Panc1 (cell line): Measurements from ENCODE around the gene SAPCD1. TPM values are rescaled to one million over a fixed set of nuclear protein-coding genes. Genes with fewer than 3 reads are reported as not detected.

Experiments
- ATAC-seq: fragments of 200-7000 bp; cut with Tn5 transposase; 2 replicates; pipeline ENCODE4 v1.9.1; 2020; ENCODE audit warnings: mild to moderate bottlenecking, moderate library complexity
- Bru-seq: library from RNA; stranded (reverse); fragments of 400-500 nt; gene quantifications from one replicate; lab custom pipeline; 2021; lab: Mats Ljungman, UMichigan
- BruChase-seq, 2 experiments: library from RNA; stranded (reverse); fragments of 400-500 nt; gene quantifications; one replicate each; lab custom pipeline; 2021; lab: Mats Ljungman, UMichigan
- BruUV-seq: library from RNA; stranded (reverse); fragments of 400-500 nt; replicated peaks from 2 replicates; lab custom pipeline; 2021; lab: Mats Ljungman, UMichigan
- CTCF ChIA-PET: fragments of 300-600 bp; sonication (Branson Sonifier 250); formaldehyde crosslinking; loops from one replicate; lab custom pipeline; 2022; ENCODE audit warnings: antibody characterized with exemption; lab: Charles Lee
- POLR2A ChIA-PET: fragments of 300-600 bp; sonication (Branson Sonifier 250); formaldehyde crosslinking; loops from one replicate; lab custom pipeline; 2022; ENCODE audit warnings: antibody characterized with exemption; lab: Charles Lee
- DNase-seq: peaks from one replicate; pipeline ENCODE4 v3.0.0-alpha.2; 2010; ENCODE audit warnings: low read depth, low spot score
- H3K27ac ChIP-seq: 2 replicates; pipeline ENCODE4 v1.5.1; 2011; ENCODE audit warnings: mild to moderate bottlenecking, low read length, inconsistent platforms
- H3K27me3 ChIP-seq: fragments of 200-500 bp; sonication (Bioruptor generic); 2 replicates; pipeline ENCODE4 v1.6.0; 2014; ENCODE audit warnings: low read length, inconsistent platforms; ENCODE audit not compliant: control insufficient read depth, insufficient read depth
- H3K36me3 ChIP-seq: fragments of 200-500 bp; sonication (Bioruptor generic); 2 replicates; pipeline ENCODE4 v1.5.1; 2014; ENCODE audit warnings: inconsistent platforms, mild to moderate bottlenecking, low read length, moderate library complexity; ENCODE audit not compliant: control insufficient read depth, insufficient read depth
- H3K4me1 ChIP-seq: 2 replicates; pipeline ENCODE4 v1.5.1; 2011; ENCODE audit warnings: inconsistent platforms, mild to moderate bottlenecking, low read length, moderate library complexity; ENCODE audit not compliant: control insufficient read depth, insufficient read depth
- H3K4me3 ChIP-seq, 2 experiments: 2 replicates each; pipeline ENCODE4 v1.5.1; 2011 to 2012; ENCODE audit warnings: low read depth in 2 of 2, low read length in 2 of 2, mild to moderate bottlenecking in 2 of 2, inconsistent platforms in 1 of 2, moderate library complexity in 1 of 2
- H3K9me3 ChIP-seq: fragments of 200-500 bp; sonication (Bioruptor generic); 2 replicates; pipeline ENCODE4 v1.5.1; 2014; ENCODE audit warnings: low read depth, mild to moderate bottlenecking, inconsistent platforms, low read length, moderate library complexity; ENCODE audit not compliant: control insufficient read depth, insufficient read depth
- CTCF ChIP-seq: fragments of 450-650 bp; IDR thresholded peaks from 2 replicates; pipeline ENCODE4 v1.5.1; 2017; ENCODE audit warnings: mild to moderate bottlenecking
- POLR2AphosphoS5 ChIP-seq: IDR thresholded peaks from 2 replicates; pipeline ENCODE4 v1.6.1; 2012; ENCODE audit warnings: mild to moderate bottlenecking, low read depth, low read length, moderate library complexity
- SIN3A ChIP-seq: IDR thresholded peaks from 2 replicates; pipeline ENCODE4 v1.6.1; 2012; ENCODE audit warnings: low read depth, mild to moderate bottlenecking, low read length, moderate library complexity, borderline replicate concordance; ENCODE audit not compliant: insufficient read depth
- TCF7L2 ChIP-seq: IDR thresholded peaks from 2 replicates; pipeline ENCODE4 v1.6.1; 2011; ENCODE audit warnings: mild to moderate bottlenecking, low read depth, low read length, inconsistent platforms
- in situ Hi-C: cut with HindIII; loops from 2 replicates; pipeline ENCODE4 v1.10.0; 2016; ENCODE audit warnings: low sequenced_read_pairs, low pct_unique_long_range_greater_than_20kb
- intact Hi-C: fragments of 100-400 bp; cut with micrococcal nuclease; formaldehyde crosslinking; loops from one replicate; pipeline ENCODE4 v1.10.0; 2022; ENCODE audit not compliant: unreplicated experiment
- long read RNA-seq: library from polyadenylated mRNA; unstranded; transcript quantifications from one replicate; pipeline ENCODE4 v2.0.0, GENCODE V29; 2021; ENCODE audit not compliant: unreplicated experiment
- polyA plus RNA-seq: library from polyadenylated mRNA; unstranded; fragments of >200 nt; gene quantifications from one replicate; pipeline ENCODE4 v1.2.1, GENCODE V29; 2012; ENCODE audit warnings: missing spikeins; ENCODE audit not compliant: insufficient read length
- total RNA-seq: library from RNA; stranded (reverse); gene quantifications from one replicate; pipeline ENCODE4 v1.2.1, GENCODE V29; 2021; ENCODE audit not compliant: unreplicated experiment
- TF ChIP-seq, protein P1 (sequence below), 2 experiments: IDR thresholded peaks; 2 replicates each; pipeline ENCODE4 v1.6.1; 2011 to 2012; ENCODE audit warnings: low read depth in 2 of 2, control low read depth in 1 of 2, low read length in 1 of 2, mild to moderate bottlenecking in 1 of 2, moderate library complexity in 1 of 2; ENCODE audit not compliant: insufficient read depth in 1 of 2

SAPCD1 gene
- total RNA-seq (6.3 TPM), Bru-seq, nascent RNA (percentile 35 among the genes with signal in this experiment), BruChase-seq, experiment 1, labeled RNA remaining after a 2-hour chase (not detected), BruChase-seq, experiment 2, labeled RNA remaining after a 6-hour chase (not detected)
- 2.9 TPM for polyA plus RNA-seq
- long read RNA-seq, partial matches to known transcripts = 0 of 1 reads
- long read RNA-seq, other reads (novel, unspliced or antisense) = 0 of 1 reads

GRCh38 chr6:31762356-31762755 is at the start of gene SAPCD1:
TSS of gene SAPCD1 (plus strand) at chr6:31762656. CDS start at chr6:31763055, 399 bp downstream.
- no peaks in the 10 kb centered on the region for H3K4me1 ChIP-seq
- ChIA-PET POLR2A (no interaction called here), CTCF (no interaction called here)
- no TSS peak for BruUV-seq
- ATAC-seq = no peak
- no peak within 1 kb of the TSS for H3K27ac ChIP-seq
- no peak for DNase-seq
- TF ChIP-seq TCF7L2 (no peak), POLR2AphosphoS5 (no peak), CTCF (no peak), SIN3A (no peak)
- TF ChIP-seq, protein P1, sequence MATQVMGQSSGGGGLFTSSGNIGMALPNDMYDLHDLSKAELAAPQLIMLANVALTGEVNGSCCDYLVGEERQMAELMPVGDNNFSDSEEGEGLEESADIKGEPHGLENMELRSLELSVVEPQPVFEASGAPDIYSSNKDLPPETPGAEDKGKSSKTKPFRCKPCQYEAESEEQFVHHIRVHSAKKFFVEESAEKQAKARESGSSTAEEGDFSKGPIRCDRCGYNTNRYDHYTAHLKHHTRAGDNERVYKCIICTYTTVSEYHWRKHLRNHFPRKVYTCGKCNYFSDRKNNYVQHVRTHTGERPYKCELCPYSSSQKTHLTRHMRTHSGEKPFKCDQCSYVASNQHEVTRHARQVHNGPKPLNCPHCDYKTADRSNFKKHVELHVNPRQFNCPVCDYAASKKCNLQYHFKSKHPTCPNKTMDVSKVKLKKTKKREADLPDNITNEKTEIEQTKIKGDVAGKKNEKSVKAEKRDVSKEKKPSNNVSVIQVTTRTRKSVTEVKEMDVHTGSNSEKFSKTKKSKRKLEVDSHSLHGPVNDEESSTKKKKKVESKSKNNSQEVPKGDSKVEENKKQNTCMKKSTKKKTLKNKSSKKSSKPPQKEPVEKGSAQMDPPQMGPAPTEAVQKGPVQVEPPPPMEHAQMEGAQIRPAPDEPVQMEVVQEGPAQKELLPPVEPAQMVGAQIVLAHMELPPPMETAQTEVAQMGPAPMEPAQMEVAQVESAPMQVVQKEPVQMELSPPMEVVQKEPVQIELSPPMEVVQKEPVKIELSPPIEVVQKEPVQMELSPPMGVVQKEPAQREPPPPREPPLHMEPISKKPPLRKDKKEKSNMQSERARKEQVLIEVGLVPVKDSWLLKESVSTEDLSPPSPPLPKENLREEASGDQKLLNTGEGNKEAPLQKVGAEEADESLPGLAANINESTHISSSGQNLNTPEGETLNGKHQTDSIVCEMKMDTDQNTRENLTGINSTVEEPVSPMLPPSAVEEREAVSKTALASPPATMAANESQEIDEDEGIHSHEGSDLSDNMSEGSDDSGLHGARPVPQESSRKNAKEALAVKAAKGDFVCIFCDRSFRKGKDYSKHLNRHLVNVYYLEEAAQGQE (IDR thresholded peaks at IDR 0.05; ENCODE audit: insufficient read depth in 1 of 2, low read depth in 2 of 2, low read length in 1 of 2) = no peak
- H3K4me3 ChIP-seq = no peak within 1 kb of the TSS
- H3K36me3 ChIP-seq = no peaks in the 10 kb centered on the region
- no peaks in the 10 kb centered on the region for H3K27me3 ChIP-seq
- in situ Hi-C loops (no loop called here), intact Hi-C loops (no loop called here)
- no peaks in the 10 kb centered on the region for H3K9me3 ChIP-seq

GRCh38 chr6:31713465-31713864 is 49.0 kb upstream of the SAPCD1 start:
- ChIA-PET POLR2A (interaction anchor here (0.6 kb wide), 1 partner anchor 107 kb away, joined by 3 read pairs; no protein-coding TSS in a partner anchor), CTCF (no interaction called here)
- Histone ChIP-seq H3K36me3 (no peaks in the 10 kb centered on the region), H3K27me3 (no peaks in the 10 kb centered on the region), H3K27ac (no peak overlapping the region), H3K4me1 (no peaks in the 10 kb centered on the region; the same call in 1 of the 2 replicates), H3K4me3 (no peak overlapping the region), H3K9me3 (no peaks in the 10 kb centered on the region)
- in situ Hi-C loops (no loop called here), intact Hi-C loops (no loop called here)
- no TSS peak for BruUV-seq
- DNase-seq = no peak
- no peak for TF ChIP-seq CTCF
- TF ChIP-seq SIN3A = no peak
- no peak for TF ChIP-seq TCF7L2
- TF ChIP-seq, protein P1 (IDR thresholded peaks at IDR 0.05; ENCODE audit: insufficient read depth in 1 of 2, low read depth in 2 of 2, low read length in 1 of 2) = no peak
- no peak for TF ChIP-seq POLR2AphosphoS5
- no peak for ATAC-seq
